ENCODE data around the gene AMER2.

GRCh38 chr13:25203127-25203740 is 31.1 kb upstream of the AMER2 start:
- TF ChIP-seq, protein P1, sequence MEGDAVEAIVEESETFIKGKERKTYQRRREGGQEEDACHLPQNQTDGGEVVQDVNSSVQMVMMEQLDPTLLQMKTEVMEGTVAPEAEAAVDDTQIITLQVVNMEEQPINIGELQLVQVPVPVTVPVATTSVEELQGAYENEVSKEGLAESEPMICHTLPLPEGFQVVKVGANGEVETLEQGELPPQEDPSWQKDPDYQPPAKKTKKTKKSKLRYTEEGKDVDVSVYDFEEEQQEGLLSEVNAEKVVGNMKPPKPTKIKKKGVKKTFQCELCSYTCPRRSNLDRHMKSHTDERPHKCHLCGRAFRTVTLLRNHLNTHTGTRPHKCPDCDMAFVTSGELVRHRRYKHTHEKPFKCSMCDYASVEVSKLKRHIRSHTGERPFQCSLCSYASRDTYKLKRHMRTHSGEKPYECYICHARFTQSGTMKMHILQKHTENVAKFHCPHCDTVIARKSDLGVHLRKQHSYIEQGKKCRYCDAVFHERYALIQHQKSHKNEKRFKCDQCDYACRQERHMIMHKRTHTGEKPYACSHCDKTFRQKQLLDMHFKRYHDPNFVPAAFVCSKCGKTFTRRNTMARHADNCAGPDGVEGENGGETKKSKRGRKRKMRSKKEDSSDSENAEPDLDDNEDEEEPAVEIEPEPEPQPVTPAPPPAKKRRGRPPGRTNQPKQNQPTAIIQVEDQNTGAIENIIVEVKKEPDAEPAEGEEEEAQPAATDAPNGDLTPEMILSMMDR (conservative IDR thresholded peaks at IDR 0.05; ENCODE audit: low read depth in 2 of 2): no peak
- TF ChIP-seq EZH2 (IDR thresholded peaks at IDR 0.05; ENCODE audit: low read depth, unreplicated experiment) (no peak), EZH2phosphoT487 (IDR thresholded peaks at IDR 0.05; ENCODE audit: unreplicated experiment) (no peak), ZNF114 (CRISPR knock-in tag; IDR thresholded peaks at IDR 0.05) (no peak)

Measured in GM23338 (cell line).